Measurements from ENCODE around the gene LTBP2. TPM values are rescaled to one million over a fixed set of nuclear protein-coding genes. Genes with fewer than 3 reads are reported as not detected.
A peak's percentile ranks its signal among the peaks of the same experiment; 100 is the strongest.

Gene LTBP2
- total RNA-seq = 1.1 TPM

GRCh38 chr14:74611650-74612349 is at the start of gene LTBP2:
Gene LTBP2 (minus strand): TSS chr14:74612237. CDS start chr14:74611944, 293 bp downstream.
- DNase-seq (ENCODE audit: low spot score) = no peak

GRCh38 chr14:74660863-74661262 is 48.8 kb upstream of the LTBP2 start:
- DNase-seq (ENCODE audit: low spot score) = no peak
- no peak for ATAC-seq

More at GRCh38 chr14:74611650-74612349, at the start of gene LTBP2:
- peak; percentile 36 for ATAC-seq

GRCh38 chr14:74660167-74660566 is 48.1 kb upstream of the LTBP2 start:
- DNase-seq (ENCODE audit: low spot score) (no peak), ATAC-seq (no peak)

DNA sequence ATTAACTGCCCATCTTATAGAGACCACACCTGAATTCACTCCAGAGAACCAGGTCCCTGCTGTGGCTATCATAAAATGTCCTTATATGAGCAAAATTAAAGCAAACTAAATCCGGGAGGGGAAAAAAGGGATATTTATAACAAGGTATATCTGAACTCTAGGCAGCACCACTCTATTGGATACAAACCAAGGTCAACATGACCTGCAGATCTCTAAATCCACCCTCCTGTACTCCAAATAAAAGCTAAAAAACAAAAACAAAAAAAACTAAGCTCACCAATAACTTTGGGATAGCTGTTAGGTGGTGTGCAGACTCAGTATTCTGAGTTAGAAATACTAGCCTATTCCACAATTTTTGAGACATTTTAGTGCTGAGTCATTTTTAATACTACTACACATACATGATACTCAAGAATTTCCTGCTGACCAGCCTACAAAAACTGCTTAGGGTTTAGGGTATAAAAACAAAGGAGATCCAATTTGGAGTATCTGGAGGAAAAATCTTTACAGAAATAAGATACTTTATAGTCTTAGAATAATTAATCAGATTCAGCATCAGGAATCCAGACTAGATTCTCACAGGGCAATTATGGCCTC is 46.6 kb upstream of the LTBP2 start:
- DNase-seq (ENCODE audit: low spot score) = no peak
- peak; percentile 58 for ATAC-seq

DNA sequence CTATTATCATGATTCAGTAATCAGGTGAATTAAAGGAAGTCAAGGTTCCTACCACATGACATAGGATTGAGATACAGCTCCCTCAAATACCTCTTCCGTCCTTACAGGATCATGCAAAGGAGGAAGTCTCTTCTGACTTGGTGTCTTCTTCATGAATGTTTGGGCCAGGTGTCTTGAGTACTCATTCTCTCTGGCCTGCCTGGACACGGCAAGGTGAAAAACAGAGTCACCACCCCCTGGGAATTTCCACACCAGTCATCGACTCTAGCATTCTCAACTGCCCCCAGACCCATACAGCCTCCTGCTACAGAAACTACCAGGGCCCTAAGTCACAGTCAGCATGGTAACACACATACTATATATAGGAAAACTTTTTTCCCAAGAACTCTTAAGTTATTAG is 44.9 kb upstream of the LTBP2 start:
- no peak for ATAC-seq
- DNase-seq (ENCODE audit: low spot score) = no peak

GRCh38 chr14:74655599-74656395 is 43.8 kb upstream of the LTBP2 start:
- DNase-seq (ENCODE audit: low spot score) (no peak), ATAC-seq (no peak)

DNA sequence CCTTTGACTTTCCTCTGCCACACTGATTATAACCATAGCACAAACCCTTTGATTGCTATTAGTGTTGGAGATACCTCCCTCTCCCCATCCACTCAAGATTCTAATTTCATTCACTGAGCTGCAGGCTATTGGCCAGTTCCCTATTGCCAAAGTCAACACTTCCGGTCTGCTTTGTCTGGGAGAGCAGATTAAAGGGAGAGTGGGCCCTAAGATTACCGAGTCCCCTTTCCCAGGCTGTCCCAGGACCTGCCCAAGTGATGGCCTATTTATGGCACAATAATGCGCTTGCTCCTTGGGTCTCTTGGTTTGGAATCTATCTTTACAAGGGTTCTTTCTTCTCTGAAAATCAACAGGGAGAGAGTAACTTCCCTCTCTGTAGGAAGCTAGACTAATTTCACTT is 42.9 kb upstream of the LTBP2 start:
- ATAC-seq (no peak), DNase-seq (ENCODE audit: low spot score) (no peak)

DNA sequence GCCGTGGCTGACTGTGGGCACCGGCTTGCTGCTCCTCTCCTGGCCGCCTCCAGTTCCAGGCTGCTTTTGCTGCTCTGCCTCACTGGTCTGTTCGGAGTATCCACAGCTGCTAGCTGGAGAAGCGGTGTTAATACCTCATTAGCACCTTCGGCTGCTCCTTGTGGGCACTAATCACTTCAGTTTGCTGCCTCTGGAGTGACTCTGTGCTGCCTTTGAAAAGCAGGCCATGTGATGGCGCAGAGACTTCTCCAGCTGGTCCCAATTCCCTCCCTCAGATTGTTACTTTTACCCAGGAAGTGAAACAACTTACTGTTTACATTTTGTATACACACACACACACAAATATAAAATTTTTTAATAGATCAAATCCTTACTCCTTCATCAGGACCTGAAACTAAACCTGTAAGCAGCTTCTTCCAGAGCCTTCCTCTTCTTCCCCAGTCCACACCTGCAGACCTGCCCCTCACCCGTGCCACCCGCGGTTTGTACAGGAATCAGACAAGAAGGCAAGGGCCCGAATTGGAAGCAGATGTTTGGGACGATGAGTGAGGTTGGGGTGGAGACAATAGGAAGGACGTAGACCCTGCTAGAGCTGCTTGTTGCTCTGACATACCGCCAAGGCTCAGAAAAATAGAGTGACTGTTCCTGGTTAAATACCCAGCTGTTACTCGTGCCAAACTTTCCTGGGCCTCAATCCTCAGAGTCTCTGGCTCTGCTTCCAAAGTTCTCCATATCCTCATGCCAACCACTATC is 41.5 kb upstream of the LTBP2 start:
- no peak for DNase-seq (ENCODE audit: low spot score)

GRCh38 chr14:74652541-74652940 is 40.5 kb upstream of the LTBP2 start:
- ATAC-seq (no peak), DNase-seq (ENCODE audit: low spot score) (no peak)

More for the DNA sequence above, 41.5 kb upstream of the LTBP2 start:
- ATAC-seq = no peak

DNA sequence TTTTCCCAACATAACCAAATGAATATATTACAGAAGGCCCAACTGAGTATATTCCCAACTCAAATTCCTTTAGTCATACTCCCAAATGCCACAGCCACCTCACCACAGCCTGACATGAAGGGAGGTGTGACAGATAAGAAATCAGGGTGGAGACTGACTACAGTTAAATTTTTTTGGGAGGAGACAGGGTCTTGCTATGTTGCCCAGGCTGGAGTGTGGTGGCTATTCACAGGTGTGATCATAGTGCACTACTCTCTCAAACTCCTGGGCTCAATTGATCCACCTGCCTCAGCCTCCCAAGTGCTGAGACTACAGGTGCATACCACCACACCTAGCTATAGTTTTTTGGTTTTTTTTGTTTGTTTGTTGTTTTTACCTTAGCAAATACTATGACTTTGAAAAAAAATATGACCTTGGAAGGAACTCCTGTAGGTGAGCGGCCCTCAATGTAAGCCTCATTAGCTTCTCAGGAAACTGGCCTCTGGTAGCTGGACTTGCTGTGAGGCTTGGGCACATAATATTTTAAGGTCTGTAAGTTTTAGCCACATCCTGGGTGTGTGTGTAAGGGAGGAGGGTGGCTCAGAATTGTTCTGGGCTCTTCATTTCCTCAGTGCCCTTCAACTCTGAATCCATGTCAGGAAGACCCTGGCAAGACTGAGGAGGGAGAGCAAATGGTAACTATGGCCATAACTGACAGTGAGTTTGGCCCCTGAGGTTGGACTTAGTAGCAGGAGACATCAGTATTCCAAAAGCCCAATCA is 39.1 kb upstream of the LTBP2 start:
- ATAC-seq (no peak), DNase-seq (ENCODE audit: low spot score) (no peak)

- DNase-seq (ENCODE audit: low spot score) (no peak), ATAC-seq (no peak)
These were observed 37.6 kb upstream of the LTBP2 start for GRCh38 chr14:74649673-74650072.

DNA sequence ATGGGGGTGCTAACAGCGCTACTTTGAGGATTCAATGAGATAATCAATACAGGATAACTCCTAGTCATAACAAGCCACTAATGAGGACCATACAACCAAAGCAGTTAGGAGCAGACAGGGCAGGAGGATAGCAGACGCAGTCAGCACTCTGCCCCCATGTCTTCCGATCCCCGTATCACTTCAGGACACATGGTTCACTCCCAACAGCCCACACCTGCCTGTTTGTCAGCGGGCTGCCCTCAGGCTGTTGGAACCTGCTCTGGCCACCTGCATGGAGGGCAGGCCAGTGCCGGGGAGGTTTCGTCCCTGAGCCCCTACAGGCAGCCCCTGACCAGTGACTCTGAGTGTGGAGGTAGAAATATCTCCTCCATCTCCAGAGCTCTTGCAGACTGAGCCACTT is 37.1 kb upstream of the LTBP2 start:
- no peak for ATAC-seq
- DNase-seq (ENCODE audit: low spot score) = peak; percentile 23

GRCh38 chr14:74648601-74649000 is 36.6 kb upstream of the LTBP2 start:
- ATAC-seq (no peak), DNase-seq (ENCODE audit: low spot score) (peak; percentile 23)

- ATAC-seq = peak; percentile 8
- DNase-seq (ENCODE audit: low spot score) = peak; percentile 41
These were observed 35.8 kb upstream of the LTBP2 start for GRCh38 chr14:74647678-74648461.

- peak; percentile 32 for DNase-seq (ENCODE audit: low spot score)
- no peak for ATAC-seq
These were observed 35.1 kb upstream of the LTBP2 start for GRCh38 chr14:74647061-74647677.

GRCh38 chr14:74645756-74646470 is 33.9 kb upstream of the LTBP2 start:
- ATAC-seq (no peak), DNase-seq (ENCODE audit: low spot score) (no peak)

- DNase-seq (ENCODE audit: low spot score) (no peak), ATAC-seq (no peak)
These were observed 33.2 kb upstream of the LTBP2 start for GRCh38 chr14:74645244-74645643.

- no peak for DNase-seq (ENCODE audit: low spot score)
- ATAC-seq = no peak
These were observed 29.8 kb upstream of the LTBP2 start for GRCh38 chr14:74641601-74642391.

All from left lobe of liver (tissue), 2 donors.